Fibroblast of pulmonary artery (primary cell): Measurements from ENCODE around the gene LCMT1.
"Not testable (repeated sequence)": the region's sequence is repeated elsewhere in the genome, so short reads cannot be mapped to it uniquely, and the experiment has no call there.

ENCODE experiments used
- DNase-seq: peaks from one replicate; pipeline ENCODE4 v3.0.0-alpha.2; 2010; ENCODE audit warnings: low read depth
- H3K4me3 ChIP-seq: replicated peaks from 2 replicates; pipeline ENCODE4 v1.5.1; 2011; ENCODE audit warnings: low read depth, mild to moderate bottlenecking, control low read depth, low read length, moderate library complexity
- TF ChIP-seq, protein P1 (sequence below): IDR thresholded peaks from 2 replicates; pipeline ENCODE4 v1.5.1; 2011; ENCODE audit warnings: mild to moderate bottlenecking, control low read depth, low read length, inconsistent platforms; ENCODE audit errors: missing control alignments

The LCMT1 gene

DNA sequence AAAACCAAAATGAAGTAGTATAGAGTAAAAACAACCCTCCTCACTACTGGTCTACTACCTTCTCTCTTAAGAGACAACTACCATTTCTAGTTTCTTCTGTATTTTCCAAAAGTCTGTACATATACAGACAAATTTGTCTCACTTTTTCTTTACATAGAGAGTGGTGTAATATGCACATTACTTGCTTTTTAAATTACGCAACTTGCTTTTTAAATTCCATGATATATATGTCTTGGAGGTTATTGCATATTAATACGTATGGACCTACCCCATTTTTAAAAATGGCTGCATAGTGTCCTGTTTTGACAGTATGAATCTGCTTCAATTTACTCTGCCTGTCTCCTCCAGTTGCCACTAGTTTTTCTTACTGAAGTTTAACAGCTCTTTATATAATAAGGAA lies 62.7 kb downstream of the LCMT1 start:
- no peak overlapping the region for H3K4me3 ChIP-seq
- TF ChIP-seq, protein P1, sequence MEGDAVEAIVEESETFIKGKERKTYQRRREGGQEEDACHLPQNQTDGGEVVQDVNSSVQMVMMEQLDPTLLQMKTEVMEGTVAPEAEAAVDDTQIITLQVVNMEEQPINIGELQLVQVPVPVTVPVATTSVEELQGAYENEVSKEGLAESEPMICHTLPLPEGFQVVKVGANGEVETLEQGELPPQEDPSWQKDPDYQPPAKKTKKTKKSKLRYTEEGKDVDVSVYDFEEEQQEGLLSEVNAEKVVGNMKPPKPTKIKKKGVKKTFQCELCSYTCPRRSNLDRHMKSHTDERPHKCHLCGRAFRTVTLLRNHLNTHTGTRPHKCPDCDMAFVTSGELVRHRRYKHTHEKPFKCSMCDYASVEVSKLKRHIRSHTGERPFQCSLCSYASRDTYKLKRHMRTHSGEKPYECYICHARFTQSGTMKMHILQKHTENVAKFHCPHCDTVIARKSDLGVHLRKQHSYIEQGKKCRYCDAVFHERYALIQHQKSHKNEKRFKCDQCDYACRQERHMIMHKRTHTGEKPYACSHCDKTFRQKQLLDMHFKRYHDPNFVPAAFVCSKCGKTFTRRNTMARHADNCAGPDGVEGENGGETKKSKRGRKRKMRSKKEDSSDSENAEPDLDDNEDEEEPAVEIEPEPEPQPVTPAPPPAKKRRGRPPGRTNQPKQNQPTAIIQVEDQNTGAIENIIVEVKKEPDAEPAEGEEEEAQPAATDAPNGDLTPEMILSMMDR, result no peak
- DNase-seq, result no peak

DNA sequence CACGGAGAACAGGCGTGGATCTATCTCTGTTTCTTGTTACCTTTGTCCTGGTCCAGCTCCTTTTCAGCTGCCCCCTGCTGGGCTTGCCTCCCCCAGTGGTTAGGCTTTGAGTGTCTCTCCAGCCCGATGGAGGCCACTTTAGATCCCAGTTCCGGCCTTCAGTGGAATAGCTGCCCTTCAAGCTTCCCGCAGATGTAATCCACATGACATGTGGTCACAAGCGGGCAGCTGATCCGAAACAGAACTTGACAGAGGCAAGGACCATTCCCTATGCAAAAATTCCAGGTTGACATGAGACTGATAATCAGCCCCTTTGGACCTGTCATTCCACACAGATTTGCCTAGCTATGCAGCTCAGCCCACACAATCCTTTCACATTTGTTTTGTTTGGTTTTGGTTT lies 64.6 kb downstream of the LCMT1 start:
- DNase-seq, result no peak
- H3K4me3 ChIP-seq, result no peak overlapping the region
- TF ChIP-seq, protein P1, result no peak

DNA sequence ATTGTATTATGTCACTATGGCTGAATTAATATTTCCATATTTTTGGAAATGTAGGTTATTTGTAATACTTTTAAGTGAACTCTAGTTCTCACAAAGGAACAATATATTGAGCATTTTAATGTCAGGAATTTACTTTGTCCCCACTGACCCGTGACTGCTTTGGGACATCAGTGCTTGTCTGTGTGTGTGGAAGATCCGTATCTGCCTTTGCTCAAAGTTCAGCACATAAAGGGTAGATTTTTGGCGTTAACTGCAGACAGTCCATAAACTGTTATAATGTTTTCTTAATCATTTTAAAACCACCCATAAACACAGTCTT lies 65.9 kb downstream of the LCMT1 start:
- H3K4me3 ChIP-seq, result no peak overlapping the region
- TF ChIP-seq, protein P1, result no peak
- DNase-seq, result no peak

DNA sequence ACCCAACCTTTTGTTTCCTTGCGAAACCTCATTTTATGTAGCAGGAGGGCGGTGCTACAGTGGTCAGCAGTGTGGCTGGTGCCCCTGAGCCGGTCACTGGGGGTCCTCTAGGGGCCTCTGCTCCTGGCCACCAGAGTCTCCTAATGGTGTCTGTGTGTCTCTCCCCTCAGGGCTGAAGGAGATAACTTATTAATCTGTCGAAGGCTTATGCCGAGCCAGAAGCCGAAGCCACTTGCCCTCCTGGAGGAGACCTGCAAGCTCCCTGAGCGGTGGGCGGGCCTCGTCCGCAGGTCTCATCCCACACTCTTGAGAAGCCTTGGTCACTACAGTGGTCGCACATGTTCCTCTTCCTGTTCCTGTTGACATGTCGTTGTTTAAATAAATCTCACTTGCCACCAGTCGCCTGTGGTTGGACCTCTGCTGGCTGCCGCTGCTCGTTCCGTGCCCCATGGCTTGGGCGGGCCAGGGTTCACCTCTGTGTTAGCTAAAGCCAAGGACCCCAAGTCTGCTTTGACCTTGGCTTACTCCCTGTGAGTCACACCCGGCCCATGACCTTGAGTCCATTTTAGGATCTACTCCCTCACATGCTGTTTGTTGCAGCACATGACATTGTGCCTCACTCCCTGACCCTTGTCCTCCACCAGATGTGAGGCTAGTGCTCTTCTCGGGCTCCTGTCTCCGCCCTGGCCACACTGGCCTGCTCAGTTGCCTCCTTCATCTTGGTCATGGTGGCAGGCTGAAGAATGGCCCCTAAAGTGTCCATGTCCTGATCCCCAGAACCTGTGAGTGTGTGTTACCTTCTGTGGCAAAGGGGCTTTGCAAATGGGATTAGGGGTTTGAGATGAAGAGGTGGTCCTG lies 66.5 kb downstream of the LCMT1 start:
- DNase-seq, result no peak
- TF ChIP-seq, protein P1, result no peak
- H3K4me3 ChIP-seq, result no peak overlapping the region

DNA sequence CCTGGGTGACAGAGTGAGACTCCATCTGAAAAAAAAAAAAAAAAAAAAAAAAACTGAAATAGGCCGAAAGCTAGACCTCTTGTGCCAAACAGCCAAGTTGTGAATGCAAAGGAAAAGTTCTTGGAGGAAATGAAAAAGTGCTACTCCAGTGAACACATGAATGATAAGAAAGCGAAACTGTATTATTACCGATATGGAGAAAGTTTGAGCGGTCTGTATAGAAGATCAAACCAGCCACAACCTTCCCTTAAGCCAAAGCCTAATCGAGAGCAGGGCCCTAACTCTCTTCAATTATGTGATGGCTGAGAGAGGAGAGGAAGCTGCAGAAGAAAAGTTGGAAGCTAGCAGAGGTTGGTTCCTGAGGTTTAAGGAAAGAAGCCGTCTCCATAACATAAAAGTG lies 69.7 kb downstream of the LCMT1 start:
- not testable (repeated sequence) for H3K4me3 ChIP-seq, DNase-seq

DNA sequence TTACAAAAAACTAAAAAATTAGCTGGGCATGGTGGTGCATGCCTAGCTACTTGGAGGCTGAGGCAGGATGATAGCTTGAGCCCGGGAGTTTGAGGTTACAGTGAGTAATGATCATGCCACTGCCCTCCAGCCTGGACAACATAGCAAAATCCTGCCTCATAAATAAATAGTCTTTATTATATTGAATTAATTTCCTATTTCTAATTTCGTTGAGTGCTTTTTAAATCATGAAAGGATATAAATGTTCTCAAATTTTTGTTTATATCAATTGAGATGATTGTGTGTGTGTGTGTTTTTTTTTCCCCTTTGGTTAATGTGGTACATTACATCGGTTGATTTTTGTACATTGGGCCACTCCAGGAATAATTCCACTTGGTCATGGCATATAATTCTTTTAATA lies 73.2 kb downstream of the LCMT1 start:
- no peak for DNase-seq
- TF ChIP-seq, protein P1, result no peak
- no peak overlapping the region for H3K4me3 ChIP-seq

DNA sequence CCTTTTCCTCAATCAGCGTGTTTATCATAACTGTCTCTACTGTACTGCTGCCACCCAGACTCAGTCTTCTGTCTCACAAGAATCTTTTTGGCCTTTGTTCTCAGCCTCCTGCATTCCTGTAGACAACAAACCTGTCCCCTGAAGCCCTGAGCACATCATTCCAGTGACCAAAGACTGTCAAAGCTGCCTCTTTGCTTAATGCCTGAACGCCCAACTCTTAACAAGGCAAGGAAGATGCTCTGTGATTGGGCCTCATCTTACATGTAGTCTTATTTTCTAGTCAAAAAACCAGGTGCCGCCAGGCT lies 75.9 kb downstream of the LCMT1 start:
- TF ChIP-seq, protein P1, result no peak
- no peak for DNase-seq

More for the DNA sequence above, 75.9 kb downstream of the LCMT1 start:
- H3K4me3 ChIP-seq, result no peak overlapping the region
